GM12874 (cell line): Measurements from ENCODE around the gene SKIDA1.

Source experiments
- CTCF ChIP-seq: IDR thresholded peaks from 2 replicates; pipeline ENCODE4 v1.5.1; 2011; ENCODE audit warnings: low read depth, mild to moderate bottlenecking, control low read depth, low read length, moderate library complexity; ENCODE audit not compliant: insufficient read depth

Gene SKIDA1

GRCh38 chr10:21511095-21511570, 14.3 kb downstream of the SKIDA1 start:
- no peak for TF ChIP-seq CTCF

- no peak for TF ChIP-seq CTCF
Measured at GRCh38 chr10:21510241-21511094, 15.0 kb downstream of the SKIDA1 start.

- no peak for TF ChIP-seq CTCF
Measured at GRCh38 chr10:21509341-21510240, 15.9 kb downstream of the SKIDA1 start.

- TF ChIP-seq CTCF = no peak
Measured at GRCh38 chr10:21508706-21509331, 16.7 kb downstream of the SKIDA1 start.

GRCh38 chr10:21507150-21507549, 18.3 kb downstream of the SKIDA1 start:
- no peak for TF ChIP-seq CTCF

- no peak for TF ChIP-seq CTCF
Measured at GRCh38 chr10:21506351-21506750, 19.1 kb downstream of the SKIDA1 start.
